ENCODE results near the gene KCNJ4.
A peak's percentile ranks its signal among the peaks of the same experiment; 100 is the strongest.

Gene KCNJ4

DNA sequence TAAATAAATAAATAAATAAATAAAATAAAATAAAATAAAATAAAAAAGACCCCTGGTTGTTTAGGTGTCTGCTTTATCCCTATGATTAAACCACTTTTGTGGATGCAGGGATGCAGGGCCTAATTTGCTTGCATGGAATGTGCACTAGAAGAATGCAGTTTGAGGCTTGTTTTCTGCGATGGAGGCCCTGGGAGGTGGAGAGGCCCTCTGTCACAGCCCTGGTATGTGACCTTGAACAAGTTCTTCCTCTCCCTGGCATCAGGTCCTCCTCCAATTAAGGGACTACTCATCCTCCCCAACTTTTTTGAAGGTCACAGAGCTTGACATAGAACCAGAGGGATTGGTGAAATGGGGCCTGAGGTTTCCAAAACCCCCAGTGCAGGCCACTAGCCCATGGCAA is 22.7 kb downstream of the KCNJ4 start:
- no peak for DNase-seq
- H3K27me3 ChIP-seq: no peaks in the 10 kb centered on the region
- no peaks in the 10 kb centered on the region for H3K4me1 ChIP-seq
- H3K9me3 ChIP-seq: no peaks in the 10 kb centered on the region
- no peaks in the 10 kb centered on the region for H3K36me3 ChIP-seq
- no peak overlapping the region for H3K4me3 ChIP-seq (ENCODE audit: low read depth, low read length)
- TF ChIP-seq, protein P1, sequence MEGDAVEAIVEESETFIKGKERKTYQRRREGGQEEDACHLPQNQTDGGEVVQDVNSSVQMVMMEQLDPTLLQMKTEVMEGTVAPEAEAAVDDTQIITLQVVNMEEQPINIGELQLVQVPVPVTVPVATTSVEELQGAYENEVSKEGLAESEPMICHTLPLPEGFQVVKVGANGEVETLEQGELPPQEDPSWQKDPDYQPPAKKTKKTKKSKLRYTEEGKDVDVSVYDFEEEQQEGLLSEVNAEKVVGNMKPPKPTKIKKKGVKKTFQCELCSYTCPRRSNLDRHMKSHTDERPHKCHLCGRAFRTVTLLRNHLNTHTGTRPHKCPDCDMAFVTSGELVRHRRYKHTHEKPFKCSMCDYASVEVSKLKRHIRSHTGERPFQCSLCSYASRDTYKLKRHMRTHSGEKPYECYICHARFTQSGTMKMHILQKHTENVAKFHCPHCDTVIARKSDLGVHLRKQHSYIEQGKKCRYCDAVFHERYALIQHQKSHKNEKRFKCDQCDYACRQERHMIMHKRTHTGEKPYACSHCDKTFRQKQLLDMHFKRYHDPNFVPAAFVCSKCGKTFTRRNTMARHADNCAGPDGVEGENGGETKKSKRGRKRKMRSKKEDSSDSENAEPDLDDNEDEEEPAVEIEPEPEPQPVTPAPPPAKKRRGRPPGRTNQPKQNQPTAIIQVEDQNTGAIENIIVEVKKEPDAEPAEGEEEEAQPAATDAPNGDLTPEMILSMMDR (IDR thresholded peaks at IDR 0.05; ENCODE audit: low read depth, low read length): no peak

- Histone ChIP-seq H3K9me3 (no peaks in the 10 kb centered on the region), H3K36me3 (no peaks in the 10 kb centered on the region), H3K4me1 (no peaks in the 10 kb centered on the region), H3K4me3 (ENCODE audit: low read depth, low read length) (no peak overlapping the region), H3K27me3 (no peaks in the 10 kb centered on the region)
- TF ChIP-seq, protein P1 (IDR thresholded peaks at IDR 0.05; ENCODE audit: low read depth, low read length): no peak
- DNase-seq: no peak
Observed at GRCh38 chr22:38431266-38432010, 23.6 kb downstream of the KCNJ4 start.

DNA sequence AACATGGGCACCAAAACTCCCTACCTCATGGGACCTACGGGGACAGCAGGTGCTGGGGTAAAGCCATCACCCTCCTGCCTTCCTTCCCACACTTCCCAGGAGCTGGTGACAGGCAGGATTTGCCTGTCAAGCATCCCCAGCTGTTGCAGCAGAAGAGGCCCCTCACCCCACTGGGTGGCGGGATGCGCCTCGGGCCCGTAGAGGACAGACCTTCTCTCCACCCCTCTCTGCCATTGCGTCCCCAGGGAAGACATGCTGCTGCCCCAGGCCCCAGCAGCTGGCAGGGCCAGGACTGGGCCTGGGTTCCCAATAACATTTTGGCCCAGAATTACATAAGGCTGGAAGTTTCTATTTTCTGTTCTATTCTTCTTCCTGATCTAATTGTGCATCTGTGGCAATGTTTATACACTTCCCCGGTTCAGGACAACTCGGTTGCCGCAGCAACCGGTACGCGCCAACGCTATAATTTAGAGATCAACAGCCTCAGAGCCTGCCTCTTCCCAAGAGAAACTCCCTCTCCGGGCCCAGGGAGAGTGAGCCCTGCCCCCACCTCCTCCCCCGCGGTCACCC is 25.4 kb downstream of the KCNJ4 start:
- TF ChIP-seq, protein P1 (IDR thresholded peaks at IDR 0.05; ENCODE audit: low read depth, low read length): no peak
- Histone ChIP-seq H3K4me3 (ENCODE audit: low read depth, low read length) (no peak overlapping the region), H3K9me3 (no peaks in the 10 kb centered on the region), H3K27me3 (no peaks in the 10 kb centered on the region), H3K4me1 (no peaks in the 10 kb centered on the region), H3K36me3 (no peaks in the 10 kb centered on the region)
- peak; percentile 75 for DNase-seq

- Histone ChIP-seq H3K36me3 (no peaks in the 10 kb centered on the region), H3K9me3 (no peaks in the 10 kb centered on the region), H3K4me3 (ENCODE audit: low read depth, low read length) (no peak overlapping the region), H3K27me3 (no peaks in the 10 kb centered on the region), H3K4me1 (no peaks in the 10 kb centered on the region)
- TF ChIP-seq, protein P1 (IDR thresholded peaks at IDR 0.05; ENCODE audit: low read depth, low read length): no peak
- no peak for DNase-seq
Observed at GRCh38 chr22:38428714-38429113, 26.3 kb downstream of the KCNJ4 start.

DNA sequence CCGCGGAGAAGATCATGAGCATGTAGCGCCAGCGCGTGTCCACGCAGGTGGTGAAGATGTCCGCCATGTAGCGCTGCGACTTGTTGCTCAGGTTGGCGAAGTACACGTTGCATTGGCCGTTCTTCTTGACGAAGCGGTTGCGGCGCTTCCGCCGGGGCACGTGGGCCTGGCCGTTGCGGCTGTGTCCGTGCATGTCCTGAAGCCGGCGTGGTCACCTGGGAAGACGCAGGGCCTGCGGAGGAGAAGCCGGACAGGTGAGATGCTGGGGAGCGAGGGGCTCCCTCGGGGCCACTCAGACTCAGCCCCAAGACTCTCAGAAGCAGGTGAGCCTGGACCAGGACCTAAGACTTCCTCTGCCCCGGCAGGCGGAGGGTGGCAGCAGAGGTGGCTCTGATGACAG is 27.1 kb downstream of the KCNJ4 start:
- Histone ChIP-seq H3K36me3 (no peaks in the 10 kb centered on the region), H3K4me3 (ENCODE audit: low read depth, low read length) (no peak overlapping the region), H3K9me3 (no peaks in the 10 kb centered on the region), H3K4me1 (no peaks in the 10 kb centered on the region), H3K27me3 (no peaks in the 10 kb centered on the region)
- TF ChIP-seq, protein P1 (IDR thresholded peaks at IDR 0.05; ENCODE audit: low read depth, low read length): no peak
- no peak for DNase-seq

DNA sequence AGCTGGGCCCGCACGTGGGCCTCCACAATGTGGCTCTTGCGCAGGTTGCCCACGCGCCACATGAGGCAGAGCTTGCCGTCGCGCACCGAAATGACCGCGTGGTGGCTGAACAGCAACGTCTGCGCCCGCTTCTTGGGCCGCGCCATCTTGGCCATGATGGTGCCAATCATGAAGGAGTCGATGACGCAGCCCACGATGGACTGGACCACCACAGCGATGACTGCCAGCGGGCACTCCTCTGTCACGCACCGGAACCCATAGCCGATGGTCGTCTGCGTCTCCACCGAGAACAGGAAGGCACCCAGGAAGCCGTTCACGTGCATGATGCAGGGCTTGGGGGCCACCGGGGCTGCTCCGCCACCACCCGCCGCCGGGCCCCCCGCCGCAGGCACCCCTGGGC is 27.5 kb downstream of the KCNJ4 start:
- no peaks in the 10 kb centered on the region for H3K36me3 ChIP-seq
- no peaks in the 10 kb centered on the region for H3K9me3 ChIP-seq
- H3K4me1 ChIP-seq: no peaks in the 10 kb centered on the region
- DNase-seq: no peak
- TF ChIP-seq, protein P1 (IDR thresholded peaks at IDR 0.05; ENCODE audit: low read depth, low read length): no peak
- no peak overlapping the region for H3K4me3 ChIP-seq (ENCODE audit: low read depth, low read length)
- H3K27me3 ChIP-seq: no peaks in the 10 kb centered on the region
